H1 (cell line): Measurements from ENCODE around the gene HOXD4.
A peak's percentile ranks its signal among the peaks of the same experiment; 100 is the strongest.

Experiments
- ATF2 ChIP-seq: IDR thresholded peaks from 2 replicates; pipeline ENCODE4 v1.6.1; 2012; ENCODE audit warnings: low read length, inconsistent platforms
- CTCF ChIP-seq, 3 experiments: IDR thresholded peaks; 1 replicate in 2 of 3; 2 replicates in 1 of 3; pipeline versions ENCODE4 v1.5.1 to v1.6.1; 2011; ENCODE audit warnings: low read length in 3 of 3, mild to moderate bottlenecking in 3 of 3, inconsistent platforms in 2 of 3, low read depth in 1 of 3, moderate library complexity in 1 of 3; ENCODE audit not compliant: insufficient read depth in 1 of 3; ENCODE audit errors: control extremely low read depth in 1 of 3
- EP300 ChIP-seq, 2 experiments: IDR thresholded peaks; 1 replicate in 1 of 2; 2 replicates in 1 of 2; pipeline ENCODE4 v1.6.1; 2011 to 2012; ENCODE audit warnings: low read depth in 2 of 2, low read length in 2 of 2, mild to moderate bottlenecking in 2 of 2, borderline replicate concordance in 1 of 2, inconsistent platforms in 1 of 2, moderate library complexity in 1 of 2
- EZH2 ChIP-seq: fragments of 200-600 bp; sonication (generic); IDR thresholded peaks from 2 replicates; pipeline ENCODE4 v1.7.1; 2012; ENCODE audit warnings: low read depth, mild to moderate bottlenecking, moderate library complexity, low read length, inconsistent platforms; ENCODE audit not compliant: severe bottlenecking
- GABPA ChIP-seq: IDR thresholded peaks from 2 replicates; pipeline ENCODE4 v1.6.1; 2011; ENCODE audit warnings: mild to moderate bottlenecking, low read length, moderate library complexity, borderline replicate concordance; ENCODE audit not compliant: insufficient read depth
- HDAC6 ChIP-seq: IDR thresholded peaks from one replicate; pipeline ENCODE4 v1.7.1; 2012; ENCODE audit warnings: low read depth, mild to moderate bottlenecking, inconsistent platforms, low read length, moderate library complexity
- POLR2A ChIP-seq, 2 experiments: IDR thresholded peaks; 1 replicate in 1 of 2; 2 replicates in 1 of 2; pipeline ENCODE4 v1.6.1; 2011; ENCODE audit warnings: low read depth in 2 of 2, low read length in 2 of 2, mild to moderate bottlenecking in 2 of 2; ENCODE audit errors: control extremely low read depth in 1 of 2
- SP4 ChIP-seq: IDR thresholded peaks from 2 replicates; pipeline ENCODE4 v1.6.1; 2012; ENCODE audit warnings: low read length, inconsistent platforms
- USF2 ChIP-seq: IDR thresholded peaks from 2 replicates; pipeline ENCODE4 v1.6.1; 2011; ENCODE audit warnings: low read length, improper control_type of control experiment
- YY1 ChIP-seq: IDR thresholded peaks from 2 replicates; pipeline ENCODE4 v1.6.1; 2011; ENCODE audit warnings: low read depth, mild to moderate bottlenecking, low read length

GRCh38 chr2:176171351-176172006, 20.1 kb downstream of the HOXD4 start:
- peak in 1 of 3 experiments; percentile 23; a peak in 1 of 4 replicates for TF ChIP-seq CTCF (IDR thresholded peaks at IDR 0.05; ENCODE audit: control extremely low read depth in 1 of 3, insufficient read depth in 1 of 3, low read depth in 1 of 3, low read length in 3 of 3)
- TF ChIP-seq SP4, result no peak
- TF ChIP-seq YY1, result peak; percentile 58; the same call in 1 of the 2 replicates
- no peak for TF ChIP-seq GABPA
- TF ChIP-seq EP300 (IDR thresholded peaks at IDR 0.05; ENCODE audit: borderline replicate concordance in 1 of 2, low read depth in 2 of 2, low read length in 2 of 2), result no peak
- TF ChIP-seq ATF2, result no peak
- TF ChIP-seq EZH2, result no peak
- no peak for TF ChIP-seq POLR2A (IDR thresholded peaks at IDR 0.05; ENCODE audit: control extremely low read depth in 1 of 2, low read depth in 2 of 2, low read length in 2 of 2)
- no peak for TF ChIP-seq HDAC6
- TF ChIP-seq USF2, result peak; percentile 56; the same call in 1 of the 2 replicates
